A549 (cell line): ENCODE measurements around the gene AMZ1. TPM values are rescaled to one million over a fixed set of nuclear protein-coding genes. Genes with fewer than 3 reads are reported as not detected.
A peak's percentile ranks its signal among the peaks of the same experiment; 100 is the strongest.

Source experiments
- ATAC-seq, 2 experiments: fragments of 200-7000 bp in 1 of 2; fragments of >200 bp in 1 of 2; cut with Nextera tagmentation in 1 of 2; cut with Tn5 transposase in 1 of 2; 3 replicates each; pipeline versions ENCODE4 v1.8.0 to v1.9.1; 2018 to 2020; ENCODE audit warnings: mild to moderate bottlenecking in 1 of 2, moderate library complexity in 1 of 2
- CTCF ChIA-PET: fragments of 300-600 bp; sonication (Branson Sonifier 250); formaldehyde crosslinking; extraction: SDS; loops from one replicate; lab custom pipeline; 2021; ENCODE audit warnings: antibody characterized with exemption, inconsistent platforms; lab: Yijun Ruan, JAX
- POLR2A ChIA-PET: fragments of 350-600 bp; formaldehyde crosslinking; extraction: SDS; loops from one replicate; lab custom pipeline; 2021; ENCODE audit warnings: antibody characterized with exemption, inconsistent platforms; lab: Yijun Ruan, JAX
- DNase-seq, 2 experiments: peaks; one replicate each; pipeline versions ENCODE4 v3.0.0 to v3.0.0-alpha.2; 2011 to 2016; ENCODE audit warnings: low read depth in 1 of 2, low spot score in 1 of 2
- FAIRE-seq: peaks from 2 replicates; lab custom pipeline; 2011; peaks lifted over from hg19 to GRCh38; lab: Jason Lieb, UNC
- H3K27ac ChIP-seq, 2 experiments: fragments of >200 bp; sonication (Bioruptor Twin); formaldehyde crosslinking; 3 replicates each; pipeline ENCODE4 v1.5.1; 2016 to 2017
- H3K4me1 ChIP-seq: fragments of >200 bp; sonication (Bioruptor Twin); formaldehyde crosslinking; 3 replicates; pipeline ENCODE4 v1.6.1; 2016
- H3K4me2 ChIP-seq: fragments of >200 bp; sonication (Bioruptor Twin); formaldehyde crosslinking; 3 replicates; pipeline ENCODE4 v1.6.1; 2016
- H3K4me3 ChIP-seq: fragments of >200 bp; sonication (Bioruptor Twin); formaldehyde crosslinking; 3 replicates; pipeline ENCODE4 v1.5.1; 2016
- H3K9me3 ChIP-seq: fragments of >200 bp; sonication (Bioruptor Twin); formaldehyde crosslinking; 3 replicates; pipeline ENCODE4 v1.6.1; 2016
- CTCF ChIP-seq: fragments of >200 bp; sonication (Bioruptor Twin); formaldehyde crosslinking; IDR thresholded peaks from 3 replicates; pipeline ENCODE4 v1.5.1; 2016
- EHMT2 ChIP-seq: fragments of 200-600 bp; sonication (generic); IDR thresholded peaks from 2 replicates; pipeline ENCODE4 v1.6.1; 2016; ENCODE audit warnings: antibody characterized with exemption, low read depth, mild to moderate bottlenecking, moderate library complexity
- HEYL ChIP-seq: fragments of 250-450 bp; sonication (Bioruptor Pico); IDR thresholded peaks from 2 replicates; pipeline ENCODE4 v1.8.0; 2021; ENCODE audit warnings: mild to moderate bottlenecking, moderate library complexity
- HOXA7 ChIP-seq: fragments of 250-450 bp; sonication (Bioruptor Pico); IDR thresholded peaks from 2 replicates; pipeline ENCODE4 v1.5.0; 2020; ENCODE audit warnings: mild to moderate bottlenecking, moderate library complexity
- HOXB13 ChIP-seq: fragments of 250-450 bp; sonication (Bioruptor Pico); IDR thresholded peaks from 2 replicates; pipeline ENCODE4 v1.5.0; 2020; ENCODE audit warnings: low read depth, mild to moderate bottlenecking, moderate library complexity
- KDM1A ChIP-seq: fragments of 200-600 bp; sonication (generic); IDR thresholded peaks from 2 replicates; pipeline ENCODE4 v1.6.1; 2016; ENCODE audit warnings: low read depth, mild to moderate bottlenecking
- MAFK ChIP-seq: fragments of 450-650 bp; IDR thresholded peaks from 2 replicates; pipeline ENCODE4 v1.6.1; 2014; ENCODE audit not compliant: partially characterized antibody
- RAD21 ChIP-seq, 2 experiments: fragments of >200 bp in 1 of 2; sonication (Bioruptor Twin) in 1 of 2; formaldehyde crosslinking in 1 of 2; IDR thresholded peaks in 1 of 2; conservative IDR thresholded peaks in 1 of 2; 2 replicates in 1 of 2; 3 replicates in 1 of 2; pipeline ENCODE4 v1.6.1; 2012 to 2018; ENCODE audit warnings: inconsistent platforms in 1 of 2
- RFX5 ChIP-seq: fragments of 450-650 bp; IDR thresholded peaks from 2 replicates; pipeline ENCODE4 v1.7.1; 2014; ENCODE audit warnings: antibody characterized with exemption, mild to moderate bottlenecking, moderate library complexity
- SMC3 ChIP-seq: fragments of >200 bp; sonication (Bioruptor Twin); formaldehyde crosslinking; IDR thresholded peaks from 3 replicates; pipeline ENCODE4 v1.6.1; 2018; ENCODE audit warnings: inconsistent platforms
- ZC3H11A ChIP-seq: fragments of 450-650 bp; IDR thresholded peaks from 2 replicates; pipeline ENCODE4 v1.6.1; 2014; ENCODE audit warnings: antibody characterized with exemption, mild to moderate bottlenecking
- ZSCAN20 ChIP-seq: fragments of 250-450 bp; sonication (Bioruptor Pico); IDR thresholded peaks from 2 replicates; pipeline ENCODE4 v1.8.0; 2022; ENCODE audit warnings: mild to moderate bottlenecking, moderate library complexity
- WGBS: methylation state at CpG from one replicate; pipeline ENCODE4 v1.1.6; 2017; ENCODE audit errors: missing lambda C conversion rate; 5-methylcytosine and 5-hydroxymethylcytosine counted together
- polyA plus RNA-seq, 4 experiments: library from polyadenylated mRNA; depleted of rRNA in 3 of 4; stranded (reverse); fragments of >200 nt; fragmentation: RNase III in 1 of 4; extraction: RNeasy Plus Mini Kit Qiagen cat#74134 plus additional on column Dnase treatment in 1 of 4; gene quantifications; 2 replicates in 3 of 4; 3 replicates in 1 of 4; pipeline ENCODE4 v1.2.3, GENCODE V29; 2011 to 2017
- TF ChIP-seq, protein P1 (sequence below): fragments of 450-650 bp; IDR thresholded peaks from 2 replicates; pipeline ENCODE4 v1.6.1; 2014; ENCODE audit warnings: antibody characterized with exemption
- TF ChIP-seq, protein P2 (sequence below): fragments of >200 bp; sonication (Bioruptor Twin); formaldehyde crosslinking; IDR thresholded peaks from 3 replicates; pipeline ENCODE4 v1.6.1; 2016
- TF ChIP-seq, protein P3 (sequence below): IDR thresholded peaks from 2 replicates; pipeline ENCODE4 v1.6.1; 2012

Gene AMZ1
- polyA plus RNA-seq, 2 of the 4 experiments (the other 2 are of a cell fraction) = 0.01 TPM; not detected in 1

- WGBS = 89% methylated on average over 17 of the region's 20 CpGs
- no peaks in the 10 kb centered on the region for H3K9me3 ChIP-seq
- DNase-seq = no peak
- FAIRE-seq = no peak
- ChIA-PET POLR2A (no interaction called here), CTCF (interaction anchor here (0.8 to 6.7 kb wide), 30 partner anchors 10 to 774 kb away, joined by 3 to 36 read pairs (median 8); no protein-coding TSS in a partner anchor)
- ATAC-seq = no peak
- TF ChIP-seq EHMT2 = no peak
- no peak for TF ChIP-seq HOXB13 (CRISPR knock-in tag)
- TF ChIP-seq, protein P1, sequence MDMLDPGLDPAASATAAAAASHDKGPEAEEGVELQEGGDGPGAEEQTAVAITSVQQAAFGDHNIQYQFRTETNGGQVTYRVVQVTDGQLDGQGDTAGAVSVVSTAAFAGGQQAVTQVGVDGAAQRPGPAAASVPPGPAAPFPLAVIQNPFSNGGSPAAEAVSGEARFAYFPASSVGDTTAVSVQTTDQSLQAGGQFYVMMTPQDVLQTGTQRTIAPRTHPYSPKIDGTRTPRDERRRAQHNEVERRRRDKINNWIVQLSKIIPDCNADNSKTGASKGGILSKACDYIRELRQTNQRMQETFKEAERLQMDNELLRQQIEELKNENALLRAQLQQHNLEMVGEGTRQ = no peak
- TF ChIP-seq, protein P2, sequence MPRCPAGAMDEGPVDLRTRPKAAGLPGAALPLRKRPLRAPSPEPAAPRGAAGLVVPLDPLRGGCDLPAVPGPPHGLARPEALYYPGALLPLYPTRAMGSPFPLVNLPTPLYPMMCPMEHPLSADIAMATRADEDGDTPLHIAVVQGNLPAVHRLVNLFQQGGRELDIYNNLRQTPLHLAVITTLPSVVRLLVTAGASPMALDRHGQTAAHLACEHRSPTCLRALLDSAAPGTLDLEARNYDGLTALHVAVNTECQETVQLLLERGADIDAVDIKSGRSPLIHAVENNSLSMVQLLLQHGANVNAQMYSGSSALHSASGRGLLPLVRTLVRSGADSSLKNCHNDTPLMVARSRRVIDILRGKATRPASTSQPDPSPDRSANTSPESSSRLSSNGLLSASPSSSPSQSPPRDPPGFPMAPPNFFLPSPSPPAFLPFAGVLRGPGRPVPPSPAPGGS = no peak
- no peak for TF ChIP-seq ZC3H11A
- no peak for TF ChIP-seq KDM1A
- TF ChIP-seq HEYL = no peak
- no peak for TF ChIP-seq HOXA7
- no peak for TF ChIP-seq RFX5
- no peak for TF ChIP-seq ZSCAN20 (CRISPR knock-in tag)
- H3K4me1 ChIP-seq = no peaks in the 10 kb centered on the region
- no peak overlapping the region for H3K4me2 ChIP-seq
- no peak overlapping the region for H3K4me3 ChIP-seq
- no peak overlapping the region for H3K27ac ChIP-seq
Observed at GRCh38 chr7:2708547-2709310, 20.7 kb downstream of the AMZ1 start.

DNA sequence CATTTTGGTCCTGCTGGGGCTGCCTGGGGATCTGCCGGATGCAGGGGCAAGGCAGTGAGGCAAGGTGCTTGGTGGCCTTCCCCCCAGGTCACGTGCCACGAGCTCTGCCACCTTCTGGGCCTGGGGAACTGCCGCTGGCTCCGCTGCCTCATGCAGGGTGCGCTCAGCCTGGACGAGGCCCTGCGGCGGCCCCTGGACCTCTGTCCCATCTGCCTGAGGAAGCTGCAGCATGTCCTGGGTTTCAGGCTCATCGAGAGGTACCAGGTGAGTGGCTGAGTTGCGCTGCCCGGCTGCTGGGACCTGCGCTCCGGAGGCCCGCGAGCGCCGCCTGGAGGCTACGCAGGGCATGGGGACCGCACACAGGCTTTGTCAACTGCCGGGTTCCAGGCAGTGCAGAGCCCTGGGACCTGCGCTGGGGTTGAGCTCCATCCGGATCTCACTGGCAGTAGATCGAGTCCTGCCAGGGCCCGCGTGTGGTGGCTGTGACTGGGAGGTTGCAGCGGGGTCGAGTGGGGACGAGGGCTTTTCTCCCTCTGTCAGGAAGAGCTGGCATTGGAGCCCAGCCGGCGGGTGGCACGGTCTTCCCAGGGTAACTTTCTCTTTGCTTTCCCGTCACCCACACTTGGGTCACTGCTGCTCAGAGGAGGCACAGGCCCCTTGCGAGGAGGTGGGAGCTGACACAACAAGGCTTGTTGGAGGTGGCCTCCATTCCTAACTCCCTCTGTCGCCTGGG, 21.7 kb downstream of the AMZ1 start:
- Histone ChIP-seq H3K9me3 (no peaks in the 10 kb centered on the region), H3K4me3 (no peak overlapping the region), H3K4me1 (no peaks in the 10 kb centered on the region), H3K4me2 (peak overlapping the region; percentile 44), H3K27ac (0 out of 6 replicates have a peak overlapping the region, but pooled peaks of 1 of the 2 experiments have one; percentile 3)
- peak; percentile 83 to 95 for ATAC-seq
- TF ChIP-seq, protein P1 = 0 out of 2 replicates have a peak, but pooled peaks have one; percentile 10
- TF ChIP-seq RAD21 (conservative IDR thresholded peaks at IDR 0.05 in 1 of 2, IDR thresholded peaks at IDR 0.05 in 1 of 2) (peak; percentile 79 to 80), CTCF (peak; percentile 80), MAFK (no peak), SMC3 (peak; percentile 81)
- TF ChIP-seq, protein P2 = no peak
- TF ChIP-seq, protein P3, sequence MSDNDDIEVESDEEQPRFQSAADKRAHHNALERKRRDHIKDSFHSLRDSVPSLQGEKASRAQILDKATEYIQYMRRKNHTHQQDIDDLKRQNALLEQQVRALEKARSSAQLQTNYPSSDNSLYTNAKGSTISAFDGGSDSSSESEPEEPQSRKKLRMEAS = 0 out of 2 replicates have a peak, but pooled peaks have one; percentile 43
- peak; percentile 73 to 74 for DNase-seq
- ChIA-PET POLR2A (interaction anchor here (0.5 kb wide), 1 partner anchor 177 kb away, joined by 7 read pairs; no protein-coding TSS in a partner anchor), CTCF (interaction anchor here (0.6 to 6.7 kb wide), 50 partner anchors 8 to 1922 kb away, joined by 3 to 36 read pairs (median 4); no protein-coding TSS in a partner anchor)
- FAIRE-seq = no peak
- WGBS = 52% methylated on average over 17 of the region's 35 CpGs
